GM10248 (cell line): Measurements from ENCODE around the gene FGD3.

Source experiments
- CTCF ChIA-PET: fragments of 300-600 bp; sonication (Branson Sonifier 250); formaldehyde crosslinking; extraction: SDS; loops from one replicate; lab custom pipeline; 2021; ENCODE audit warnings: antibody characterized with exemption; lab: Yijun Ruan, JAX
- POLR2A ChIA-PET: fragments of 350-650 bp; sonication (Branson Sonifier 250); formaldehyde crosslinking; extraction: SDS; loops from one replicate; lab custom pipeline; 2020; ENCODE audit warnings: antibody characterized with exemption; lab: Yijun Ruan, JAX
- DNase-seq: peaks from one replicate; pipeline ENCODE4 v3.0.0; 2012; ENCODE audit errors: extremely low spot score
- TF ChIP-seq, protein P1 (sequence below): IDR thresholded peaks from 2 replicates; pipeline ENCODE4 v1.5.1; 2012; ENCODE audit warnings: mild to moderate bottlenecking, low read depth; ENCODE audit errors: extremely low read depth, missing control alignments, control extremely low read depth

FGD3 gene

DNA sequence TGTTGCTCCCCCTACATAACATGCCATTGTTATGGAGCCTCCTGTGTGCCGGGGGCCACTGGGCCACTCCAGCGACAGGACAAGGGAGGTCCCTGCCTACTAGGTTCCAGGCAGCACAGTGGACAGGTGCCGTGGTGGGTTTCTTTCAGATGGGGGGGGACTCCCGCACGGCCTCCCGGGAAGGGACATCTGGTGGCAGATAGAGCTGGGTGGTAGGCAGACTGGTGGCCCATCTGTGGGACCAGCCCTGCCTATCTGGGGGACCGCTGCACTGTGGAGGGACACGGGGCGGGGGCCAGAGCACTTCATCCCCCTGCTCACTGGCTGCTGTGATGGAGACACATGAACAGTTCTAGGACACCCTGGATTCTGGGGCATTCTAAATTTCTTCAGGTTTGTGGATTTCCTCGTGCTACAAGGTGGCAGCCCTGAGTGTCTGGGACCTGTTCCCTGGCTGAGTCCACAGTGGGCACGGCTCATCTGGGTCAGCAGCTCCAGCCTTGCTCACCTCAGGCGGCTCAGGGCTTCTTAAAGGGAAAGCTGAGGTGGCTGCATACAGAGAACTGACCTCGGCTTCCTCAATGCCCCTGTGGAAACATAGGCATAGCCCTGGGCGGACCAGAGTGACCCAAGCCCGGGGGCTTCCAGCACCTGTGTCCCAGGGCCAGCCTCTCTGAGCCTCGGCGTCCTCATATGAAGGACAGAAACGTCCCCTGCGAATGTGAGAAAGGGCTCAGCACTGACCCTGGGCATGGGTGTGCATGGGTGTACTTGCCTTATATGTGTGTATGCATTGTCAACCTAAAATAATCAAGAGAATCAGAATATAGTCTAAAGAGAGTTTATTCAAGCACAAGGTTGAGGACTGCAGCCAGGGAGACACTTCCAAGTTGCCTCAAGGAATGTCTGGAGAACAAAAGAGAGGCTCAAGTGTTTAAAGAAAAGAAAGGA lies 22.5 kb downstream of the FGD3 start:
- ChIA-PET POLR2A (no interaction called here), CTCF (no interaction called here)
- DNase-seq = no peak
- TF ChIP-seq, protein P1, sequence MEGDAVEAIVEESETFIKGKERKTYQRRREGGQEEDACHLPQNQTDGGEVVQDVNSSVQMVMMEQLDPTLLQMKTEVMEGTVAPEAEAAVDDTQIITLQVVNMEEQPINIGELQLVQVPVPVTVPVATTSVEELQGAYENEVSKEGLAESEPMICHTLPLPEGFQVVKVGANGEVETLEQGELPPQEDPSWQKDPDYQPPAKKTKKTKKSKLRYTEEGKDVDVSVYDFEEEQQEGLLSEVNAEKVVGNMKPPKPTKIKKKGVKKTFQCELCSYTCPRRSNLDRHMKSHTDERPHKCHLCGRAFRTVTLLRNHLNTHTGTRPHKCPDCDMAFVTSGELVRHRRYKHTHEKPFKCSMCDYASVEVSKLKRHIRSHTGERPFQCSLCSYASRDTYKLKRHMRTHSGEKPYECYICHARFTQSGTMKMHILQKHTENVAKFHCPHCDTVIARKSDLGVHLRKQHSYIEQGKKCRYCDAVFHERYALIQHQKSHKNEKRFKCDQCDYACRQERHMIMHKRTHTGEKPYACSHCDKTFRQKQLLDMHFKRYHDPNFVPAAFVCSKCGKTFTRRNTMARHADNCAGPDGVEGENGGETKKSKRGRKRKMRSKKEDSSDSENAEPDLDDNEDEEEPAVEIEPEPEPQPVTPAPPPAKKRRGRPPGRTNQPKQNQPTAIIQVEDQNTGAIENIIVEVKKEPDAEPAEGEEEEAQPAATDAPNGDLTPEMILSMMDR = no peak

DNA sequence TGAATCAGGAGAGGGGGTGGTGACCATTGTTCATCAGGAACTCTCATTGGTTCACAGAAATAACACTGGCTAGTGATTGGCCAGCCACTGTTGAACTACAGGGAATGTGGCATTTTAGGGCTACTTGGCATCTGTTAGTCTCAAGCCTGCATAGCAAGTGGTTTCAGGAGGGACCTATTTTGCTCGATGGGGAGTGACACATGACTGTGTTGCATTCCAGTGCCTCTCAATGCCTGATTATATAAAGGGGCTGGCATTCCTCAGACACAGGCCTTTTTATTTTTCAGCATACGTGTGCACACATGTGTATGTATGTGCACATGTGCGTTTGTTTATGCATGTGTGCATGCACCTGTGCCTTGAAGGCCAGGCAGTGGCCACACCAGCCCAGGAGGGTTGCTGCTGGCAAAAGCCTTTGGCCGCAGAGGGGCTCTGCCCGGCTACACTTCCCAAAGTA lies 23.2 kb downstream of the FGD3 start:
- ChIA-PET POLR2A (no interaction called here), CTCF (no interaction called here)
- TF ChIP-seq, protein P1 = no peak
- DNase-seq = peak; percentile 17

DNA sequence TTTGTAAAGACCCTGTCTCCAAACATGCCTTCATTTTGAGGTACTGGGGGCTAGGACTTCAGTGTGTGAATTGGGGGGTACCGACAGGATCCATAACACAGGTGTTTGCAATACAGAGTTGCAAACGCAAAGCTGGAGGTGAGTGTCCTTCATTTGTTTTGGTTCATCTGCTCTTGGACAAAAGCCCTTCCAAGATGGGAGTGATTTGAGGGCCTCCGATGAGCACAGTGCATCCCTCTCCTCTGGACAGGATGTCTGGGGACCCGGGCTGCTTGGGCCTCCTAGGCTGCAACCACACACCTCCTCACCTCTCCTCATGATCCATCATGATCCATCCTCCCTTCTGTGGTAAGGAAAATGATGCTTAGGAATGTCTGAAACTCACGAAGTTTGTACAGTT lies 23.8 kb downstream of the FGD3 start:
- CTCF ChIA-PET = no interaction called here
- TF ChIP-seq, protein P1 = no peak
- DNase-seq = no peak
- POLR2A ChIA-PET = no interaction called here

DNA sequence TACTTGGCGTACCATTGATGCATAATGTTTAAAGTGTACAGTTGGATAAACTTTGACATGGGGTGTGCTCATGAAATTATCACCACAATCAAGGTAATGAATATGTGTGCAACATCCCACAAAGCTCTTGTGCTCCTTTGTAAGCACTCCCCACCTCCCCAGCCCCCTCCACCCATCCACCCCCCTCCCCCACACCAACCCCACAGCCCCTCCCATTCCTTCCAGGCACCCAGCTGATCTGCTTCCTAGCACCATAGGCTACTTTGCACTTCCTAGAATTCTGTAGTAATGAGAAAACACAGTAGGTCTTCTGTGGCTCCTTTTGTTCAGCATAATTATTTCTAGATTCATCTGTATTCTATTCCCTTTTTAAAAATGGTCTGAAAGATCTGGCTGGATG lies 24.5 kb downstream of the FGD3 start:
- DNase-seq = no peak
- POLR2A ChIA-PET = no interaction called here
- TF ChIP-seq, protein P1 = no peak
- CTCF ChIA-PET = no interaction called here

DNA sequence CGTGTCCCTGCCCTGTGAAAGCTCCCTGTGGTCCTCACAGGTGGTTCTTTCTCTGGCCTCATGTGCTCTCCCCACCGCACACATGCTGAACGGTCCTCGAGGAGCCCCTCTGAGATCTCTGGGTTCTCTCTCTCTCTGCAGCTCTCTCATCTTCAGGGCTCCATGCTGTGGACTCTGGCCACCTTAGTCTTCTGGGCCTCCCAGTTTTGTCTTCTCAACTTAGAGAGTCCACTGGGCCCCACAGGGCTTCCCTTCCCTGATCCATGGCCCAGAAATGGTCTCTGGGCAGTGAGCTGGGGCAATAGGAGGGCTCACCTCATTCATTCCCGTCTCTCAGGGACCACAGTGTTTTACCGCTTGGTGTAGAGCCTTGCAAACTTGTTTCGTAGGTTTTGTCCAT lies 26.4 kb downstream of the FGD3 start:
- POLR2A ChIA-PET = no interaction called here
- TF ChIP-seq, protein P1 = no peak
- peak; percentile 6 for DNase-seq
- CTCF ChIA-PET = interaction anchor here (1.6 kb wide), 1 partner anchor 29 kb away, joined by 5 read pairs; no protein-coding TSS in a partner anchor

DNA sequence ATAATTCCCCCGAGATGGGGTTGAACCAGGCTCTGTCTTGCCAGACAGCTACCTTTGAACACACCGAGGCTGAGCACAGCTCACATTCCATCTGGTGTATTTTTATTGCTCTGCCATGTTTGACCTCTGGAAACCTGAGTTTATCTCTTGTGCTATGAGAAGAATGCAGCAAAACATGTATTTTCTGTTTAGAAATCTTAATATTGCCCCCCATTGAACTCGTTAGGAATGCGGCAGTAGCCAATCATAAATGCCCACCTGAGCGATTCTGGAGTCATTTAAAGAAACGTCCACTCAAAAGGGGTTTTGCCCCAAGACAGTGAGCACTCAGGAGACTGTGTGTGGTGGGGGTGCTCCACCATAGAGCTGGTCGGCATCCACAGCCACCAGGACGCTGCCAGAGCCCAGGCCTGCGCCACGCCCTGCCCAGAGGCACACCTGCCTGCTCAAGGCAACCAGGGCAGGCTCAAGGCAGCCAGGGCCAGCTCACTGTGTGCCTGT lies 26.9 kb downstream of the FGD3 start:
- DNase-seq = peak; percentile 6
- CTCF ChIA-PET = interaction anchor here (1.3 to 1.6 kb wide), 2 partner anchors 13 to 29 kb away, joined by 3 to 5 read pairs; no protein-coding TSS in a partner anchor
- POLR2A ChIA-PET = no interaction called here
- TF ChIP-seq, protein P1 = no peak
